Body of pancreas (tissue), 4 donors: Measurements from ENCODE around the gene TBX4. TPM values are rescaled to one million over a fixed set of nuclear protein-coding genes. Genes with fewer than 3 reads are reported as not detected.
"Not testable (repeated sequence)": the region's sequence is repeated elsewhere in the genome, so short reads cannot be mapped to it uniquely, and the experiment has no call there.

Experiments
- ATAC-seq: fragments of 150-250 bp; one replicate; pipeline ENCODE4 v1.9.1; 2016
- DNase-seq, 4 donors: peaks; one replicate each; pipeline ENCODE4 v3.0.0-alpha.2; 2019
- H3K27ac ChIP-seq, 4 donors: fragments of 200-600 bp; sonication (generic); 1 replicate in 3 of 4; 2 replicates in 1 of 4; pipeline versions ENCODE4 v1.5.1 to v1.6.1; 2016 to 2019; ENCODE audit warnings: mild to moderate bottlenecking in 1 of 4, mixed read lengths in 1 of 4, moderate library complexity in 1 of 4
- H3K27me3 ChIP-seq, 2 donors: fragments of 200-600 bp; sonication (generic); one replicate each; pipeline ENCODE4 v1.6.0; 2016; ENCODE audit warnings: mild to moderate bottlenecking in 1 of 2
- H3K36me3 ChIP-seq, 2 donors: fragments of 200-600 bp; sonication (generic); replicated peaks in 1 of 2; 2 replicates each; pipeline ENCODE4 v1.5.1; 2016; ENCODE audit warnings: low read depth in 2 of 2; ENCODE audit not compliant: insufficient read depth in 1 of 2
- H3K4me1 ChIP-seq: fragments of 200-600 bp; sonication (generic); one replicate; pipeline ENCODE4 v1.6.0; 2016
- H3K4me3 ChIP-seq, 2 donors: fragments of 200-600 bp; sonication (generic); 1 replicate in 1 of 2; 2 replicates in 1 of 2; pipeline ENCODE4 v1.5.1; 2016 to 2019
- H3K9me3 ChIP-seq, 3 donors: fragments of 200-600 bp; sonication (generic); 1 replicate in 2 of 3; 2 replicates in 1 of 3; pipeline ENCODE4 v1.5.1; 2016
- CTCF ChIP-seq, 7 experiments: fragments of 450-650 bp in 4 of 7; fragments of 200-600 bp in 3 of 7; sonication (generic) in 3 of 7; IDR thresholded peaks; one replicate each; pipeline ENCODE4 v1.5.1; 2016 to 2019; ENCODE audit warnings: antibody characterized with exemption in 7 of 7
- POLR2A ChIP-seq, 3 donors: fragments of 450-650 bp; IDR thresholded peaks; one replicate each; pipeline ENCODE4 v1.6.1; 2016; ENCODE audit warnings: antibody characterized with exemption in 3 of 3, mild to moderate bottlenecking in 2 of 3
- WGBS, 2 donors: methylation state at CpG; one replicate each; pipeline ENCODE4 v1.1.5; 2017; 5-methylcytosine and 5-hydroxymethylcytosine counted together
- intact Hi-C: fragments of 100-400 bp; cut with DNase I; formaldehyde crosslinking; loops from one replicate; pipeline ENCODE4 v1.15.1; 2023
- total RNA-seq, 2 donors: library from RNA; depleted of rRNA; stranded (reverse); fragments of >200 nt; gene quantifications; one replicate each; pipeline ENCODE4 v1.1.0, GENCODE V29; 2016

Gene TBX4
- total RNA-seq, 2 donors from 2014 or later: not detected

- 34 to 49% methylated on average over 16 of the region's 16 CpGs for WGBS, 2 donors
- peak; percentile 63 to 81 (median 71) for DNase-seq
- H3K27ac ChIP-seq: no peak overlapping the region
- no peaks in the 10 kb centered on the region for H3K9me3 ChIP-seq
- no peaks in the 10 kb centered on the region for H3K36me3 ChIP-seq
- H3K4me3 ChIP-seq: no peak overlapping the region
- peaks cover 10% of the 10 kb centered on the region for H3K4me1 ChIP-seq
- TF ChIP-seq POLR2A (IDR thresholded peaks at IDR 0.05): no peak
- no peaks in the 10 kb centered on the region for H3K27me3 ChIP-seq
- intact Hi-C loops: no loop called here
- ATAC-seq: peak; percentile 77
Measured at GRCh38 chr17:61488878-61489718, 36.9 kb downstream of the TBX4 start.

- Histone ChIP-seq H3K4me3 (no peak overlapping the region), H3K36me3 (no peaks in the 10 kb centered on the region), H3K27ac (no peak overlapping the region), H3K27me3 (no peaks in the 10 kb centered on the region), H3K4me1 (peaks cover 10% of the 10 kb centered on the region), H3K9me3 (no peaks in the 10 kb centered on the region)
- intact Hi-C loops: no loop called here
- no peak for DNase-seq
- WGBS, 2 donors: 87 to 89% methylated on average over 6 to 12 of the region's 12 CpGs
- no peak for ATAC-seq
- TF ChIP-seq CTCF (IDR thresholded peaks at IDR 0.05): no peak
Measured at GRCh38 chr17:61489719-61490490, 37.7 kb downstream of the TBX4 start.

- DNase-seq: no peak
Measured at GRCh38 chr17:61490540-61490975, 38.3 kb downstream of the TBX4 start.

GRCh38 chr17:61491981-61492380 lies 39.8 kb downstream of the TBX4 start:
- DNase-seq: no peak
- Histone ChIP-seq H3K27ac (no peak overlapping the region), H3K9me3 (no peaks in the 10 kb centered on the region), H3K36me3 (no peaks in the 10 kb centered on the region), H3K4me1 (peaks cover 10% of the 10 kb centered on the region), H3K27me3 (no peaks in the 10 kb centered on the region), H3K4me3 (no peak overlapping the region)
- 88 to 89% methylated on average over 3 of the region's 3 CpGs for WGBS, 2 donors
- no peak for TF ChIP-seq POLR2A (IDR thresholded peaks at IDR 0.05)
- no peak for ATAC-seq
- intact Hi-C loops: no loop called here

More at GRCh38 chr17:61490540-61490975, 38.3 kb downstream of the TBX4 start:
- TF ChIP-seq POLR2A (IDR thresholded peaks at IDR 0.05): no peak
- TF ChIP-seq CTCF (IDR thresholded peaks at IDR 0.05): no peak
- intact Hi-C loops: no loop called here
- Histone ChIP-seq H3K4me1 (peaks cover 10% of the 10 kb centered on the region), H3K27ac (no peak overlapping the region), H3K9me3 (no peaks in the 10 kb centered on the region), H3K4me3 (no peak overlapping the region), H3K27me3 (no peaks in the 10 kb centered on the region), H3K36me3 (no peaks in the 10 kb centered on the region)
- WGBS, 2 donors: 87 to 89% methylated on average over 5 of the region's 5 CpGs
- no peak for ATAC-seq

- TF ChIP-seq POLR2A (IDR thresholded peaks at IDR 0.05): no peak
- TF ChIP-seq CTCF (IDR thresholded peaks at IDR 0.05): no peak
Measured at GRCh38 chr17:61492759-61493526, 40.7 kb downstream of the TBX4 start.

GRCh38 chr17:61493830-61494324 lies 41.7 kb downstream of the TBX4 start:
- WGBS, 2 donors: 83 to 86% methylated on average over 7 of the region's 7 CpGs
- H3K27ac ChIP-seq, H3K27me3 ChIP-seq, ATAC-seq, DNase-seq, H3K4me1 ChIP-seq, H3K4me3 ChIP-seq, H3K36me3 ChIP-seq, intact Hi-C loops, H3K9me3 ChIP-seq: not testable (repeated sequence)

More at GRCh38 chr17:61492759-61493526, 40.7 kb downstream of the TBX4 start:
- 83 to 90% methylated on average over 8 of the region's 8 CpGs for WGBS, 2 donors
- no peak for DNase-seq
- Histone ChIP-seq H3K27ac (no peak overlapping the region), H3K4me3 (no peak overlapping the region), H3K36me3 (no peaks in the 10 kb centered on the region), H3K27me3 (no peaks in the 10 kb centered on the region), H3K4me1 (peaks cover 10% of the 10 kb centered on the region), H3K9me3 (no peaks in the 10 kb centered on the region)
- intact Hi-C loops: no loop called here
- no peak for ATAC-seq
